ENCODE results near the gene HOXA11.
A peak's percentile ranks its signal among the peaks of the same experiment; 100 is the strongest.

Gene HOXA11

GRCh38 chr7:27168265-27168947 lies 16.6 kb downstream of the HOXA11 start:
- no peak for TF ChIP-seq ZFX (IDR thresholded peaks at IDR 0.05)
- no peak for TF ChIP-seq CTCF (conservative IDR thresholded peaks at IDR 0.05)
- no peak overlapping the region for H3K27ac ChIP-seq

GRCh38 chr7:27167916-27168264 lies 17.1 kb downstream of the HOXA11 start:
- H3K27ac ChIP-seq: no peak overlapping the region
- TF ChIP-seq ZFX (IDR thresholded peaks at IDR 0.05) (no peak), CTCF (conservative IDR thresholded peaks at IDR 0.05) (no peak)

- TF ChIP-seq ZFX (IDR thresholded peaks at IDR 0.05) (no peak), CTCF (conservative IDR thresholded peaks at IDR 0.05) (no peak)
- H3K27ac ChIP-seq: peak overlapping the region; percentile 51
Measured at GRCh38 chr7:27166531-27167505, 18.2 kb downstream of the HOXA11 start.

- peak overlapping the region; percentile 51 for H3K27ac ChIP-seq
- TF ChIP-seq CTCF (conservative IDR thresholded peaks at IDR 0.05) (no peak), ZFX (IDR thresholded peaks at IDR 0.05) (no peak)
Measured at GRCh38 chr7:27165996-27166530, 19.0 kb downstream of the HOXA11 start.

GRCh38 chr7:27165089-27165995 lies 19.7 kb downstream of the HOXA11 start, which contains the start of gene HOXA9:
TSS of gene HOXA9 (minus strand) at chr7:27165537. CDS start at chr7:27165457, 80 bp downstream.
- TF ChIP-seq CTCF (conservative IDR thresholded peaks at IDR 0.05) (no peak), ZFX (IDR thresholded peaks at IDR 0.05) (no peak)
- peak within 1 kb of the TSS; percentile 51 for H3K27ac ChIP-seq

GRCh38 chr7:27164367-27165088 lies 20.5 kb downstream of the HOXA11 start:
- H3K27ac ChIP-seq: no peak overlapping the region
- TF ChIP-seq CTCF (conservative IDR thresholded peaks at IDR 0.05) (no peak), ZFX (IDR thresholded peaks at IDR 0.05) (no peak)

Data from C4-2B (cell line).